Testis (tissue), 3 donors: ENCODE results near the gene CABYR. TPM values are rescaled to one million over a fixed set of nuclear protein-coding genes. Genes with fewer than 3 reads are reported as not detected.

ENCODE experiments used
- DNase-seq: peaks from one replicate; pipeline ENCODE4 v3.0.0-alpha.2; 2019
- H3K27ac ChIP-seq, 2 donors: fragments of 200-600 bp; sonication (generic); one replicate each; pipeline ENCODE4 v1.5.1; 2019
- H3K27me3 ChIP-seq: fragments of 200-600 bp; sonication (generic); one replicate; pipeline ENCODE4 v1.5.1; 2019
- H3K36me3 ChIP-seq: fragments of 200-600 bp; sonication (generic); one replicate; pipeline ENCODE4 v1.5.1; 2017; ENCODE audit warnings: low read depth; ENCODE audit errors: missing control alignments
- H3K4me1 ChIP-seq: fragments of 200-600 bp; sonication (generic); one replicate; pipeline ENCODE4 v1.5.1; 2019
- H3K4me3 ChIP-seq, 2 donors: fragments of 200-600 bp; sonication (generic); one replicate each; pipeline ENCODE4 v1.5.1; 2017 to 2019
- H3K9me3 ChIP-seq: fragments of 200-600 bp; sonication (generic); one replicate; pipeline ENCODE4 v1.5.1; 2017
- POLR2A ChIP-seq: fragments of 450-650 bp; IDR thresholded peaks from one replicate; pipeline ENCODE4 v1.6.1; 2017; ENCODE audit warnings: antibody characterized with exemption, mild to moderate bottlenecking, moderate library complexity
- WGBS, 2 donors: methylation state at CpG; one replicate each; pipeline ENCODE4 v1.1.5; 2018; 5-methylcytosine and 5-hydroxymethylcytosine counted together
- intact Hi-C: fragments of 100-400 bp; cut with DNase I; formaldehyde crosslinking; loops from one replicate; pipeline ENCODE4 v1.15.1; 2023; ENCODE audit warnings: low total_unique reads
- polyA plus RNA-seq: library from polyadenylated mRNA; stranded (reverse); fragments of 350-450 nt; fragmentation: Illumina TruSeq; extraction: RNeasy Lipid Tissue Mini Kit (QIAGEN cat#74804); gene quantifications from one replicate; pipeline ENCODE4 v1.2.3, GENCODE V29; 2014; ENCODE audit warnings: low read depth, low replicate concordance; ENCODE audit not compliant: insufficient read depth
- total RNA-seq, 2 donors: library from RNA; depleted of rRNA; stranded (reverse); fragments of >200 nt; gene quantifications; one replicate each; pipeline ENCODE4 v1.2.3, GENCODE V29; 2016
- TF ChIP-seq, protein P1 (sequence below), 3 experiments: fragments of 450-650 bp in 2 of 3; fragments of 200-600 bp in 1 of 3; sonication (generic) in 1 of 3; IDR thresholded peaks; one replicate each; pipeline ENCODE4 v1.5.1; 2016 to 2019; ENCODE audit warnings: antibody characterized with exemption in 3 of 3, mild to moderate bottlenecking in 2 of 3, moderate library complexity in 1 of 3

CABYR gene
- total and polyA plus RNA-seq, 3 donors from 2014 or later = 169 to 554 (median 451) TPM

DNA sequence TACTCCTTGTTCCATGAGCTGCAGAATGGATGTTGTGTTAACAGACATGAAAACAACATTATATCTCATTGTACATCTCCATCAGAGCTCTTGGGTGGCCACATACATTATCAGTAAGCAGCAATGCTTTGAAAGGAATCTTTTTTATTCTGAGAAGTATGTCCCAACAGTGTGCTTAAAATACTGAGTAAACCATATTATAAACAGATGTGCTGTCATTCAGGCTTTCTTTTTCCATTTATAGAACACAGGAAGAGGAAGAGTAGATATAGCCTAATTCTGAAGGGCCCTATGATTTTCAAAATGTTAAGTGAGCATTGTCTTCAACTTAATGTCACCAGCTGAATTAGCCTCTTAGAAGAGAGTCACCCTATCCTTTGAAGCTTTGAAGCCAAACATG lies 44.3 kb upstream of the CABYR start:
- no peak for DNase-seq
- no peaks in the 10 kb centered on the region for H3K27me3 ChIP-seq
- TF ChIP-seq, protein P1, sequence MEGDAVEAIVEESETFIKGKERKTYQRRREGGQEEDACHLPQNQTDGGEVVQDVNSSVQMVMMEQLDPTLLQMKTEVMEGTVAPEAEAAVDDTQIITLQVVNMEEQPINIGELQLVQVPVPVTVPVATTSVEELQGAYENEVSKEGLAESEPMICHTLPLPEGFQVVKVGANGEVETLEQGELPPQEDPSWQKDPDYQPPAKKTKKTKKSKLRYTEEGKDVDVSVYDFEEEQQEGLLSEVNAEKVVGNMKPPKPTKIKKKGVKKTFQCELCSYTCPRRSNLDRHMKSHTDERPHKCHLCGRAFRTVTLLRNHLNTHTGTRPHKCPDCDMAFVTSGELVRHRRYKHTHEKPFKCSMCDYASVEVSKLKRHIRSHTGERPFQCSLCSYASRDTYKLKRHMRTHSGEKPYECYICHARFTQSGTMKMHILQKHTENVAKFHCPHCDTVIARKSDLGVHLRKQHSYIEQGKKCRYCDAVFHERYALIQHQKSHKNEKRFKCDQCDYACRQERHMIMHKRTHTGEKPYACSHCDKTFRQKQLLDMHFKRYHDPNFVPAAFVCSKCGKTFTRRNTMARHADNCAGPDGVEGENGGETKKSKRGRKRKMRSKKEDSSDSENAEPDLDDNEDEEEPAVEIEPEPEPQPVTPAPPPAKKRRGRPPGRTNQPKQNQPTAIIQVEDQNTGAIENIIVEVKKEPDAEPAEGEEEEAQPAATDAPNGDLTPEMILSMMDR (IDR thresholded peaks at IDR 0.05) = no peak
- no peak for TF ChIP-seq POLR2A
- H3K4me3 ChIP-seq = no peak overlapping the region
- no peak overlapping the region for H3K27ac ChIP-seq
- intact Hi-C loops = no loop called here
- no peaks in the 10 kb centered on the region for H3K36me3 ChIP-seq
- H3K4me1 ChIP-seq = no peaks in the 10 kb centered on the region
- H3K9me3 ChIP-seq = no peaks in the 10 kb centered on the region

DNA sequence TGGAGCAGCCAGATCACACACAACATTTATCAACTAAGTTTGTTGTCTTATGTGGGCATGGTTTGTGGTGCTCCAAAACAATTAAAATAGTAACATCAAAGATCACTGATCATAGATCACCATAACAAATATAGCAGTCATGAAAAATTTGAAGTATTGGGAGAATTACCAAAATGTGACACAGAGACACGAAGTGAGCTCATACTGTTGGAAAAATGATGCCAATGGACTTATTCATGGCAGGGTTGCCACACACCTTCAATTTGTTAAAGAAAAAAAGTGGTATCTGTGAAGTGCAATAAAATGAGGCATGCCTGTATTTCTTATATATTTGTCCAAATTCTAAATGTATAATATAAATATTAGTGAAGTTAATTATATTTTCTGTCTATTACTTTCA lies 42.9 kb upstream of the CABYR start:
- no peaks in the 10 kb centered on the region for H3K9me3 ChIP-seq
- no peaks in the 10 kb centered on the region for H3K4me1 ChIP-seq
- no peak overlapping the region for H3K27ac ChIP-seq
- TF ChIP-seq, protein P1 (IDR thresholded peaks at IDR 0.05) = no peak
- TF ChIP-seq POLR2A = no peak
- DNase-seq = no peak
- H3K4me3 ChIP-seq = no peak overlapping the region
- intact Hi-C loops = no loop called here
- no peaks in the 10 kb centered on the region for H3K27me3 ChIP-seq
- H3K36me3 ChIP-seq = no peaks in the 10 kb centered on the region
- WGBS, 2 donors = 97 to 100% methylated on average over 1 of the region's 1 CpG

DNA sequence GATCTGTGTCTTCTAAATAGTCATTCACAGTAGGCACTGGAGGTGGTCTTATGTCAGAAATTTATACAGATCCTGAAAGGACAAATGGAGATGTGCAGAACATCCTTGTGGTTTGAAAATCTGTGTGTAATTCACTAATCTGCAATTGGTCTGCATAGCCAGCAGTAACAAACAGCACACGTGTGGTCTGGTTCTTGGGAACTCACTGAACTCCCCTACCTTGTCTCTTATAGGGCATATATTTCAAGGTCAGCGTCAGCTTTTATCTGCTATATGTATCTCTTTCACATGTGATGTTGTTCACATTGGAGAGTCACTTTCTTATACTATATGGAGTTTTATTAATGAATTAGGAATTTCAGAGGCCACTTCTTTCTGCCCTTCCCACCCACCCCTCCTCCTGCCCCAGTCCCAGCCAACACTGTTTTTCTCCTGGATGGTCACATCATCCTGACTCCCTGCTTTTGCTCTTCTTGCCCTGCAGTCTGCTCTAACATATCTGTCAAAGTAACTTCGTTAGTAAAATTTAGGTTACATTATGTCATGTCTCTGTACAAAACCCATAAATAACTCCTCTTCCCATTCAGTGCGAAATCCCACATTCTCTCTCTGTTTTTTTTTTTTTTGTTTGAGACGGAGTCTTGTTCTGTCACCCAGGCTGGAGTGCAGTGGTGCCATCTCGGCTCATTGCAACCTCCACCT lies 35.4 kb upstream of the CABYR start:
- Histone ChIP-seq H3K27me3 (no peaks in the 10 kb centered on the region), H3K9me3 (no peaks in the 10 kb centered on the region), H3K4me1 (no peaks in the 10 kb centered on the region), H3K27ac (no peak overlapping the region), H3K4me3 (no peak overlapping the region), H3K36me3 (no peaks in the 10 kb centered on the region)
- no peak for TF ChIP-seq POLR2A
- no peak for DNase-seq
- 63 to 66% methylated on average over 6 of the region's 6 CpGs for WGBS, 2 donors
- intact Hi-C loops = no loop called here

DNA sequence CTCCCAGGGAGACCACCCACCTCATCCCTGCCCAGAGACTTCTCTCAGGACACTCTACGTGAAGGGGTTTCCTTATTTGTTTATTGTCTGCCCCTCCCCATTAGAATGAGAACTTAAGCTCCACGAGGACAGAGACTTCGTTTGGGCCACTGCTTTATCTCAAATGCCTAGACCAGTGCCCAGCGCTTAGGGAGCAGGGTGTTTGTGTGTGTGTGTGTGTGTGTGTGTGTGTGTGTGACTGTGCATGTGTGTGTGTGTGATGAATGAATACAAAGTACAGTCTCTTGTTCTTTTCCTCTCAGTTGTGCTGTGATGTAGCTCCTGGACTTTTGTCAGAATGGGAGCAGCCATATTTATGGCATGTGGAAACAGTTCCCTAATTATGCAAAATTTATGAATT lies 34.4 kb upstream of the CABYR start:
- Histone ChIP-seq H3K27me3 (no peaks in the 10 kb centered on the region), H3K4me1 (no peaks in the 10 kb centered on the region), H3K4me3 (no peak overlapping the region), H3K27ac (no peak overlapping the region), H3K9me3 (no peaks in the 10 kb centered on the region), H3K36me3 (no peaks in the 10 kb centered on the region)
- intact Hi-C loops = no loop called here
- TF ChIP-seq POLR2A = no peak
- TF ChIP-seq, protein P1 (IDR thresholded peaks at IDR 0.05) = no peak
- 76 to 80% methylated on average over 4 of the region's 4 CpGs for WGBS, 2 donors
- no peak for DNase-seq

DNA sequence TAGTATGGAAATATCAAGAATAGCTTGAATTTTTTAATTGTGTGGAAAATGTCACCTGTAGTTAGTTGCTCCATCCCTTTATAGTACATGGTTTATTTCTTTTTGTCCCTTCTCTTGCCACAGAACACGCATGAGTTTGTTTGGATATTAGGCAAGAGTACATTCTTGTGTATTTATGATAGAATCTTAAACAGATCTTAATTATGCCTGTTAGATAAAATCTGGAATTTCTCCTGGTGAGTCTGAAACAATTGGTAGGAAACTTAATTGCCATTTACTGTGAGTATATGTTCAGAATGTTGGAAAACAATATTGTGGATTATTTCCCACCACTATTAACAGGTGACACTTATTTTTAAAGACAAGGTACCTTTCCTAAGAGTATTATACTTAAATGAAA lies 30.2 kb upstream of the CABYR start:
- WGBS, 2 donors = 94 to 98% methylated on average over 1 of the region's 1 CpG

More for the DNA sequence above, 30.2 kb upstream of the CABYR start:
- no peak overlapping the region for H3K4me3 ChIP-seq
- H3K27ac ChIP-seq = no peak overlapping the region
- no peak for DNase-seq
- intact Hi-C loops = no loop called here
- no peaks in the 10 kb centered on the region for H3K4me1 ChIP-seq
- TF ChIP-seq, protein P1 (IDR thresholded peaks at IDR 0.05) = no peak
- no peak for TF ChIP-seq POLR2A
- H3K27me3 ChIP-seq = no peaks in the 10 kb centered on the region
- no peaks in the 10 kb centered on the region for H3K9me3 ChIP-seq
- H3K36me3 ChIP-seq = no peaks in the 10 kb centered on the region
